Measurements from ENCODE around the gene ICAM5.

GRCh38 chr19:10338940-10339339 is 49.2 kb downstream of the ICAM5 start:
- TF ChIP-seq CTCF (IDR thresholded peaks at IDR 0.05) (no peak), POLR2A (IDR thresholded peaks at IDR 0.05) (no peak)
